Karpas-422 (cell line): ENCODE data around the gene KAZN. TPM values are rescaled to one million over a fixed set of nuclear protein-coding genes. Genes with fewer than 3 reads are reported as not detected.

Experiments used
- DNase-seq: peaks from one replicate; pipeline ENCODE4 v3.0.0-alpha.2; 2015
- H2AFZ ChIP-seq: fragments of 200-600 bp; sonication (generic); 2 replicates; pipeline ENCODE4 v1.6.1; 2014; ENCODE audit warnings: antibody characterized with exemption, low read length, mixed read lengths
- H3K27ac ChIP-seq: fragments of 200-600 bp; sonication (generic); 2 replicates; pipeline ENCODE4 v1.5.1; 2014; ENCODE audit warnings: mild to moderate bottlenecking, low read length, moderate library complexity
- H3K27me3 ChIP-seq: fragments of 200-600 bp; sonication (generic); 2 replicates; pipeline ENCODE4 v1.6.1; 2014; ENCODE audit warnings: low read length, mixed read lengths
- H3K36me3 ChIP-seq: fragments of 200-600 bp; sonication (generic); 2 replicates; pipeline ENCODE4 v1.6.1; 2014; ENCODE audit warnings: low read length, mixed read lengths; ENCODE audit not compliant: insufficient read depth
- H3K4me1 ChIP-seq: fragments of 200-600 bp; sonication (generic); 2 replicates; pipeline ENCODE4 v1.6.1; 2014; ENCODE audit warnings: mild to moderate bottlenecking, low read length, mixed read lengths
- H3K4me2 ChIP-seq: fragments of 200-600 bp; sonication (generic); 2 replicates; pipeline ENCODE4 v1.6.1; 2014; ENCODE audit warnings: low read length, low read depth, mild to moderate bottlenecking; ENCODE audit not compliant: poor library complexity, severe bottlenecking
- H3K4me3 ChIP-seq: fragments of 200-600 bp; sonication (generic); 2 replicates; pipeline ENCODE4 v1.5.1; 2014; ENCODE audit warnings: mild to moderate bottlenecking, antibody characterized with exemption, low read length, mixed read lengths
- H3K79me2 ChIP-seq: fragments of 200-600 bp; sonication (generic); 2 replicates; pipeline ENCODE4 v1.6.1; 2014; ENCODE audit warnings: mild to moderate bottlenecking, low read length, mixed read lengths
- H3K9ac ChIP-seq: fragments of 200-600 bp; sonication (generic); 2 replicates; pipeline ENCODE4 v1.6.0; 2014; ENCODE audit warnings: low read length
- H3K9me2 ChIP-seq: fragments of 200-600 bp; sonication (generic), shearing (Covaris generic); replicated peaks from 2 replicates; pipeline ENCODE4 v1.6.0; 2014; ENCODE audit warnings: mild to moderate bottlenecking, low read length, moderate library complexity; ENCODE audit not compliant: insufficient read depth
- H3K9me3 ChIP-seq: fragments of 300-700, 200-600 bp; sonication (generic); 2 replicates; pipeline ENCODE4 v1.6.1; 2014; ENCODE audit warnings: low read length, mixed read lengths
- H4K20me1 ChIP-seq: fragments of 200-600 bp; sonication (generic); 2 replicates; pipeline ENCODE4 v1.6.1; 2014; ENCODE audit warnings: mild to moderate bottlenecking, antibody characterized with exemption, low read length, low read depth; ENCODE audit not compliant: insufficient read depth
- total RNA-seq: library from RNA; depleted of rRNA; stranded (reverse); fragments of >200 nt; shearing (Covaris generic); gene quantifications from 2 replicates; pipeline ENCODE4 v1.2.3, GENCODE V29; 2014; ENCODE audit warnings: low replicate concordance

KAZN gene
- total RNA-seq, 1 experiment from 2014 or later: not detected

DNA sequence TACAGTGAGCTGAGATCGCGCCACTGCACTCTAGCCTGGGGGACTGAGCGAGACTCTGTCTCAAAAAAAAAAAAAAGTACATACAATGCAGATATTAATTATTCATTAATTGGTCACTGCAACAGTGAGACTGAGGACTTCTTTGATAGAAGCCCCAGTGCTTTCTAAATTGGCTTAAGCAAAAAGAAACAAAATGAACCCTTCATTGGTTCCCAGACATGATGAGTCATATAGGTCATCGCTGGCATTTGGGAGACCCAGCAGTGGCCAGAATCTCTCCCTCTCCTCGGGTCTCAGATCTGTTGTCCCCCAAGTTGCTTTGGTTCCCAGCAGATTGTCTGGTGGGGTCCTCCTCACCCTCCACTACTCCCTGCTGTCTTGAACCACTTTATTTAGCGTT, 144.9 kb downstream of the KAZN start:
- H3K9me3 ChIP-seq: no peaks in the 10 kb centered on the region
- no peak overlapping the region for H2AFZ ChIP-seq
- H3K4me3 ChIP-seq: no peak overlapping the region
- no peaks in the 10 kb centered on the region for H3K9me2 ChIP-seq
- H3K36me3 ChIP-seq: no peaks in the 10 kb centered on the region
- H3K27ac ChIP-seq: no peak overlapping the region
- no peak overlapping the region for H3K9ac ChIP-seq
- H3K4me1 ChIP-seq: peaks cover 7% of the 10 kb centered on the region
- DNase-seq: no peak
- no peaks in the 10 kb centered on the region for H3K79me2 ChIP-seq
- H3K4me2 ChIP-seq: no peak overlapping the region
- H4K20me1 ChIP-seq: no peaks in the 10 kb centered on the region
- no peaks in the 10 kb centered on the region; the same call in 1 of the 2 replicates for H3K27me3 ChIP-seq

DNA sequence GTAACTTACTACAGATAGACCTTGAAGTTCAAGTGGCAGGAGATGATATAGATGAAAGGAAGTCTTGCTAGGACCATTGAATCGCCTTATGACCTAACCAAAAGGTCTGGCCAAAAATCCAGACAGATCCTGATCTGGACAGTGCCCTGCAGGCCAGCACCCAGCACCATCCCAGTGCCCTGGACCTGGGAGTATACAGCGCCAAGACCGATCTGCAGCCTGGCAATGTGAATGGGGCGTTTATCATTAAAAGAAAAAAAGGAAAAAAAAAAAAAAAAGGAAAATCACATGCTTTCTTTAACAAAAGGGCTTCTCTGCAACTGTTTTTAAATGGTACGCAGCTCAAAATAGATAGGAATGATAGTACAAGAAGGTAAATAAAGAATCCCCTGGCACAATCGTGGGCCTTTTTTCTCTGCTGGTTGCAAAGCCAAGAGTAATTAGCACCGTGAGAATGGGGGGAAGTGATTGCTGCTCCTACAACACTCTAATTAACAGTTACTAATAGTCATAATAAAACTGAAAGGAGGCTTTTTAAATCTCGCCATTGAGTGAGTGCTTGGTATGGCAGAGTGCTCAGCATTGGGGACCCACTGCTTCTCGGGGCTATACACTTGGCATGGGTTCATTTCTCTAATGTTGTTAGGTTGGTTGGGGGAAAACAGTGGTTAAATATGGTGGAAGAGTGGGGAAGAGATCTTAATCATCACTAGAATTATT, 146.7 kb downstream of the KAZN start:
- H3K4me1 ChIP-seq: no peaks in the 10 kb centered on the region
- H3K4me3 ChIP-seq: no peak overlapping the region
- H3K9me2 ChIP-seq: no peaks in the 10 kb centered on the region
- H4K20me1 ChIP-seq: no peaks in the 10 kb centered on the region
- no peak overlapping the region for H3K4me2 ChIP-seq
- H3K9me3 ChIP-seq: no peaks in the 10 kb centered on the region
- no peaks in the 10 kb centered on the region for H3K79me2 ChIP-seq
- H2AFZ ChIP-seq: no peak overlapping the region
- no peak overlapping the region for H3K9ac ChIP-seq
- no peaks in the 10 kb centered on the region; the same call in 1 of the 2 replicates for H3K27me3 ChIP-seq
- H3K36me3 ChIP-seq: no peaks in the 10 kb centered on the region
- DNase-seq: no peak
- H3K27ac ChIP-seq: no peak overlapping the region

DNA sequence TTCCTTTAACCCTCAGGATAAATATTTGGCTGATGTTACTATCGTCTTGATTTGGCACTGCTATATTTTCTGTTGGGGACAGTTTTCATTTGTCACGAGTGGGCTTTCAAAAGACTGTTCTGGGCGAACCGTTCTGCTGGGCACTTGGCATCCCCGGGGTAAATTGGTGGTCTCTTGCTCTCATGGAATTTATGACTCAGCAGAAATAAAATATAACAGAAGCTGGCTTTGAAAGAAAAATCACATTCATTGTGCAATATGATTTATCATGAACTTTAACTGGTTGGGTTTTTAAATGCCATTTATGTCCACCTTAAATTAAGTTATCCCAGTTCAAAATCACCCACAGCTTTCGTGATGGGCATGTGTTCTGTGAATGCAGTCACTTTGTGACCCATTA, 147.3 kb downstream of the KAZN start:
- Histone ChIP-seq H3K27me3 (no peaks in the 10 kb centered on the region; the same call in 1 of the 2 replicates), H3K27ac (no peak overlapping the region), H3K4me2 (no peak overlapping the region), H3K9ac (no peak overlapping the region), H2AFZ (no peak overlapping the region), H3K9me3 (no peaks in the 10 kb centered on the region), H3K36me3 (no peaks in the 10 kb centered on the region), H3K4me3 (no peak overlapping the region), H3K4me1 (no peaks in the 10 kb centered on the region), H3K9me2 (no peaks in the 10 kb centered on the region), H4K20me1 (no peaks in the 10 kb centered on the region), H3K79me2 (no peaks in the 10 kb centered on the region)
- DNase-seq: no peak

- H3K9me3 ChIP-seq: no peaks in the 10 kb centered on the region
- DNase-seq: no peak
- H3K36me3 ChIP-seq: no peaks in the 10 kb centered on the region
- no peak overlapping the region for H3K4me2 ChIP-seq
- no peak overlapping the region for H2AFZ ChIP-seq
- no peak overlapping the region for H3K4me3 ChIP-seq
- H4K20me1 ChIP-seq: no peaks in the 10 kb centered on the region
- no peak overlapping the region for H3K9ac ChIP-seq
- peaks cover 2% of the 10 kb centered on the region; the same call in 1 of the 2 replicates for H3K27me3 ChIP-seq
- H3K79me2 ChIP-seq: no peaks in the 10 kb centered on the region
- no peaks in the 10 kb centered on the region for H3K4me1 ChIP-seq
- H3K9me2 ChIP-seq: no peaks in the 10 kb centered on the region
- no peak overlapping the region for H3K27ac ChIP-seq
These were observed 147.9 kb downstream of the KAZN start for GRCh38 chr1:14746393-14746792.

GRCh38 chr1:14748151-14748550, 149.7 kb downstream of the KAZN start:
- no peak overlapping the region for H3K4me3 ChIP-seq
- DNase-seq: no peak
- no peak overlapping the region for H3K4me2 ChIP-seq
- no peaks in the 10 kb centered on the region for H3K9me2 ChIP-seq
- H3K36me3 ChIP-seq: no peaks in the 10 kb centered on the region
- peaks cover 3% of the 10 kb centered on the region; the same call in 1 of the 2 replicates for H3K27me3 ChIP-seq
- no peak overlapping the region for H3K9ac ChIP-seq
- H3K4me1 ChIP-seq: no peaks in the 10 kb centered on the region
- no peaks in the 10 kb centered on the region for H3K79me2 ChIP-seq
- H3K27ac ChIP-seq: no peak overlapping the region
- no peaks in the 10 kb centered on the region for H3K9me3 ChIP-seq
- H2AFZ ChIP-seq: no peak overlapping the region
- no peaks in the 10 kb centered on the region for H4K20me1 ChIP-seq

DNA sequence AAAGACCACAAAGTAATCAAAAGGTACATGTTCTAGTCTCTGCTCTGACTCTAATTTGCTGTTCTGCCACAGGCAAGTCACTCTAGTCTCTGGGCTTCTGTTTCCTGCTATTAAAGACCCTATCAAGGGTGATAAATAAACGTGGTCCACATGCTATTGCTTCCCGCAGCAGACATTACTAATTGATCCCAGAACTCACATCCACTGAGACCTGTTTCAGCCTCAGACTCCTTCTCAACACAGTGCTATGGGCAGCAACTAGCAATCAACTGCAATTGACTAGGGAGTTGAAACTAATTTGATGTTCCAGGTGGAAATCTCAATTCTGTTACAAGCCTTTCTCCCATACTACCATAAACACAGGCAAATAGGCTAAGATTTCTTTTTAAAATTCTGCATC, 150.5 kb downstream of the KAZN start:
- H4K20me1 ChIP-seq: no peaks in the 10 kb centered on the region
- H3K36me3 ChIP-seq: no peaks in the 10 kb centered on the region
- H3K79me2 ChIP-seq: no peaks in the 10 kb centered on the region
- H3K9ac ChIP-seq: no peak overlapping the region
- H3K9me3 ChIP-seq: no peaks in the 10 kb centered on the region
- H3K9me2 ChIP-seq: no peaks in the 10 kb centered on the region
- H2AFZ ChIP-seq: no peak overlapping the region
- no peak overlapping the region for H3K4me3 ChIP-seq
- H3K4me2 ChIP-seq: no peak overlapping the region
- no peaks in the 10 kb centered on the region for H3K4me1 ChIP-seq
- DNase-seq: no peak
- no peak overlapping the region for H3K27ac ChIP-seq
- H3K27me3 ChIP-seq: 0 out of 2 replicates have a peak, but pooled peaks cover 3% of the 10 kb centered on the region

DNA sequence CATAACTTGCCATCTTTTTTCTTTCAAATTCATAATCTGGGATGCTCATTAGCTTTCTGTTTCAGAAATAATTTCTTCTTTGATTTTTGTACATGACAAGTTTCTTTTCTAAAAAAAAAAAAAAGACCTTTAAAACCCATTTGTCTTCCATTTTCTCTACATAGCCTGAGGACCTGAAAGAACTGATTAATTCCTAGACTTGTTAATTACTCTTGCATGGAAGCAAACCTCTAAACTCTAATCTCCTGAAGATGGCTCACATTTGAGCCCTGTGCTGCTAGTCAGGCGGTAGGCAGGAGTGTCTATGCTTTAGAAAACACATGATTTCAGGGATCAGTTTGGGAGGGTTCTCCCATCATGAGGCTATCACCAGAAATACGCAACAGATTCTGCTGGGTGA, 152.0 kb downstream of the KAZN start:
- H3K79me2 ChIP-seq: no peaks in the 10 kb centered on the region
- DNase-seq: no peak
- H3K9me3 ChIP-seq: no peaks in the 10 kb centered on the region
- 0 out of 2 replicates have a peak, but pooled peaks cover 3% of the 10 kb centered on the region for H3K27me3 ChIP-seq
- no peaks in the 10 kb centered on the region for H3K4me1 ChIP-seq
- no peak overlapping the region for H3K9ac ChIP-seq
- no peak overlapping the region for H3K4me3 ChIP-seq
- H3K36me3 ChIP-seq: no peaks in the 10 kb centered on the region
- no peaks in the 10 kb centered on the region for H4K20me1 ChIP-seq
- no peak overlapping the region for H3K4me2 ChIP-seq
- H3K27ac ChIP-seq: no peak overlapping the region
- H3K9me2 ChIP-seq: no peaks in the 10 kb centered on the region
- H2AFZ ChIP-seq: no peak overlapping the region

GRCh38 chr1:14755518-14756252, 157.2 kb downstream of the KAZN start:
- Histone ChIP-seq H3K9ac (no peak overlapping the region), H3K4me3 (no peak overlapping the region), H3K79me2 (no peaks in the 10 kb centered on the region), H4K20me1 (no peaks in the 10 kb centered on the region), H3K27me3 (0 out of 2 replicates have a peak, but pooled peaks cover 3% of the 10 kb centered on the region), H2AFZ (no peak overlapping the region), H3K36me3 (no peaks in the 10 kb centered on the region), H3K9me3 (no peaks in the 10 kb centered on the region), H3K9me2 (no peaks in the 10 kb centered on the region), H3K4me1 (no peaks in the 10 kb centered on the region), H3K27ac (no peak overlapping the region), H3K4me2 (no peak overlapping the region)
- no peak for DNase-seq
